Stimulated activated CD4-positive, alpha-beta T cell treated with anti-CD3 and anti-CD28 coated beads, TNF-alpha, amount 100 ng/mL, for 1 hour (primary cell): ENCODE measurements around the gene PLOD3.
A peak's percentile ranks its signal among the peaks of the same experiment; 100 is the strongest.

Experiments used
- DNase-seq, 3 donors: peaks; one replicate each; pipeline ENCODE4 v3.0.0-alpha.2; 2020; ENCODE audit warnings: low read depth in 3 of 3, low spot score in 1 of 3

The PLOD3 gene

DNA sequence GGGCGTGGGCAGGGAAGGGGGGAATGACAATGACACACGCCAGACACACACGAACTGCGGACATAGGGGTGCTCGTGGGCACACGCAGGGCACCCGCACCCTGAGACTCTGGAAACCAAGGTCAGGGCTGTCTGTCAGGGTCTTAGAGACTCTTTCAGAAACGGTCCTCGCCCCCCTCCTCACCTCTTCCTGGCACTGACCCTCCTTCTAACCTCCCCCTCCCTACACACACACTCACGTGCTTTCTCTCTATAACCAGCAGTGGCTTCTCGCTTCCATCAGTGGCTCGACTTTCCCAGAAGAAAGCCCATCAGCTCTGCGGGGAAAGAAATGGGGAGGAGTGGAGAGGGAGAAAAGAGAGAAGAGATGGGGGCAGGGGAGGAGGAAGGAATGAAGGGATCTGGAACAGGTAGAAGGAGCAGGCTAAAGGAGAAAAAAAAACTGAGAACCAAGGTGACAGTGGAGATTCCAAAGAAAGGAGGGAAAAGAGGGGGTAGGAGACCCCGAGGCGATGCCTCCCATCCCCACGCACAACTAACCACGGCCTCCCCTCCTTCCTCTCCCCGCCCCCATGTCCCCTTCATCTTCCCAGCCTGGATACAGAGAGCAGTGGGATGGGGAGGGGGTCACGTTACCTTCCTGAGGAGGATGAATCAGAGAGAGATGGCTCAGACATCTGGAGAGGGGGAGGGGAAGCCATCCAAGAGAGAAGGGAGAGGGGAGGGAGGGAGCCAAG is 50.3 kb downstream of the PLOD3 start:
- DNase-seq = no peak

DNA sequence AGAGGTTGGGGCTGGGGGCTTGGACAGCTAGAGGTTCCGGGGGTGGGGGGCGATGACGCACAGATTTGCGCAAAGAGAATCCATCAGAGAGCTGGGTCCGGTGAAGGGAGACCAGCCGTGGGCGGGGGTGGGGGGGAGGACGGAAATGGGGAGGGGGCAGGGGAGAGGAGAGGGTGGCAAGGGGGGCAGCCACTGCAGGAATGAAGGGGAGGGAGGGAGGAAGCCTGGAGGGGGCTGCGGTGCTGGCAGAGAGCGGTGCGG is 50.8 kb downstream of the PLOD3 start:
- DNase-seq = no peak

DNA sequence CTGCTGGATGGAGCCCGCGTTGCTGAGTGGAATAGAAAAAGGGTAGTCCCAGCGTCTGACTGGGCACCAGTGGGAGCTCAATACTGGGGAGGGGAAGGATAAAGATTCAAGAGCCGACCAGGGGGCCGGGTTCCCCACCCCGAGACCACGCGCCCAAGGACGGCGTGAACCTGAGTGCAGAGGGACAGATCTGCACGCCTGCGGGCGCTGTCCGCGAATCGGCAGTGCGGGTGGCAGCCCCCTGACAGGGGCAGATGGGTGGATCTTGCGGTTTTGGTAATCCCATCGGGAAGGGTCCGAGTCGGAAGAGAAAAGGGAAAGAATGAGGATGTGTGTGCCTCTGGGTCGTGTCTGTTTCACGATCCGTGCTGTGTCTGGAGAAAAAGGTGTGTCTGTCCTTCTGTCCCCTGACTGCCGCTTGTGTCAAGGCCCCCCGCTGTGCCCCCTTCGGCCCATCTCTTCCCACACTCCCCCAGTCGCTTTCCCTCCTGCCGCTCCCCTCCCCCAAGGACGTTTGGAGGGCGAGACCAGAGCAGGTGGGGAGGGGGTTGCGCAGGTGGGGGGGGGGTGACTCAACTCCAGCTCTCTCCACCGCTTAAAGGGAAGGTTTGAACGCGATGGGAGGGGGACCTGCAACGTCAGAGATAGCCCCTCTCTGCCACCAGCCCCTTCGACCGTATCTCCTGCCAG is 51.3 kb downstream of the PLOD3 start:
- DNase-seq = no peak

DNA sequence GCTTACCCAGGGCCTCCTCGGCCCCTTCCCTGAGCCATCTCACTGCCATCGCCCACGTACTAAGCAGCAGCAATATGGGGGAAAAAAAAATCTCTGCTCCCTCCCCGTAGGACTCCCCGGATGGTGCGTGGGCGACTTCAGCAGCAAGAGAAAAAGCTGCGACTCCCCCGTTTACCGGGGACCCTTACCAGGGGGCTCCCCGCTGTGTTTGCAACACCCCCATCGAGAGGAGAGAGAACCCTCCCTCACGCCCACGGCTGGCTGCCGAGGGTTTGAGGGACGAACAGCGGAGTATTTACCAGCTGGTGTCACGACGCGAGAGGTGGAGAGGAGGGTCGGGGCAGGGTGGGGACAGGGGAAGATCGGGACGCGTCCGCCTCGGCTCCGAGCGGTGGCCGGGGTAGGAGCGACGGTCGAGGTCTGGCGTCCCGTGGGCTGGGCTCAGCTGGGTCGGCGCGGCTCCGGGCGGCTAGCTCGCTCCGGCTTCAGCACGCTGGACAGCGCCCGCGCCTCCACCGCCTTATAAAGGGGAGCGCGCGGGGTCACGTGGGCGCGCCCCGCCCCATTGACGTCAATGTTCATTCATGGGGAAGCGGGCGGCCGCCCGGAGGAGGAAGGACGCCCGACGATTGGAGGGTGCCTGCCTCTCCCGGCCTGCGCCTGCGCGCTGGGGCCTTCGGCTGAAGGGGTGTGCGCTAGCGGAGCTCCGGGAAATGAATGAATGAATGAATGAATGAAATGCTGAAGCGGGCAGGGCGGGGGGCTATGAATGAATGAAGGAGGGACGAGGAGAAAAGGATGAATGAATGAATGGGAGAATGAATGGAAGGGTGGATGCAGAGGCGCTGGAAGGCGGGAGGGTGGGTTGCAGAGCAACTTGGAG is 52.1 kb downstream of the PLOD3 start, which contains the start of gene VGF:
VGF (minus strand) TSS at position 495 of the 883 bp plus-strand sequence. CDS start 726 bp downstream, outside the sequence.
- peak; percentile 73 to 83 (median 79) for DNase-seq

DNA sequence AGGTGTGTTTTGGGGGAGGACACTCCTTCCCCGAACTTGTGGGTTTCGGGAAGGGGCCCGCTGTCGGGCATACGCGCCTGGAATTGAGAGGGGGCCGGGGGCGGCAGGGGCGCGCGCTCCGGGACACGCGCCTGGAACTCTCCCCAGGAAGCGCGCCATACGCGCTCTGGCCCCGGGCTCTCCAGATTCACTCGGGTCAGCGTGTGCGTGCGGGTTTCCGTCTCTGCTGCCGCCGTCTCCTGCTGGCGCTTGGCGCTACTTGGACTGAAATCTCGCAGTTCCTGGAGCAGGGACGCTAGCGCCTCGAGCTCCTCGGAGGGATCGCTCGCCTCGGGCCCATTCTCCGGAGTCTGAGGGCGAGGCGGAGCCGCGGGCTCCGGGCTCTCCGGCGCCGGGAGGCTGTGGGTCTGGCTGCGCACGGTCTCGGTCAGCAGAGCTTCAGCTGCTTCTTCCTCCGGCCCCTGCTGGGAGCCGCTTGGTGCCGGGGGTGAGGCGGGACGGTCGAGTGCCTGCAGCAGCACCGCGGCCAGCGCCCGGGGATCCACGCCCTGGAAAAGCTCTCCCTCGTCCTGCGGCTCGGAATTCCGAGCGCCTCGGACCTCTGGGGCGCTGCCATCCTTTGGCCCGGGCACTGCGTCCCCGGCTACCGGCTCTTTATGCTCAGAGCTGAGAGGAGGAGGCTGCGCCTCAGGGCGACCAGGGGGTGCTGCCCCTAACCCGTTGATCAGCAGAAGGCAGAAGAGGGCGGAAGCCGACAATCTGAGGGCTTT is 53.1 kb downstream of the PLOD3 start:
- DNase-seq = no peak

DNA sequence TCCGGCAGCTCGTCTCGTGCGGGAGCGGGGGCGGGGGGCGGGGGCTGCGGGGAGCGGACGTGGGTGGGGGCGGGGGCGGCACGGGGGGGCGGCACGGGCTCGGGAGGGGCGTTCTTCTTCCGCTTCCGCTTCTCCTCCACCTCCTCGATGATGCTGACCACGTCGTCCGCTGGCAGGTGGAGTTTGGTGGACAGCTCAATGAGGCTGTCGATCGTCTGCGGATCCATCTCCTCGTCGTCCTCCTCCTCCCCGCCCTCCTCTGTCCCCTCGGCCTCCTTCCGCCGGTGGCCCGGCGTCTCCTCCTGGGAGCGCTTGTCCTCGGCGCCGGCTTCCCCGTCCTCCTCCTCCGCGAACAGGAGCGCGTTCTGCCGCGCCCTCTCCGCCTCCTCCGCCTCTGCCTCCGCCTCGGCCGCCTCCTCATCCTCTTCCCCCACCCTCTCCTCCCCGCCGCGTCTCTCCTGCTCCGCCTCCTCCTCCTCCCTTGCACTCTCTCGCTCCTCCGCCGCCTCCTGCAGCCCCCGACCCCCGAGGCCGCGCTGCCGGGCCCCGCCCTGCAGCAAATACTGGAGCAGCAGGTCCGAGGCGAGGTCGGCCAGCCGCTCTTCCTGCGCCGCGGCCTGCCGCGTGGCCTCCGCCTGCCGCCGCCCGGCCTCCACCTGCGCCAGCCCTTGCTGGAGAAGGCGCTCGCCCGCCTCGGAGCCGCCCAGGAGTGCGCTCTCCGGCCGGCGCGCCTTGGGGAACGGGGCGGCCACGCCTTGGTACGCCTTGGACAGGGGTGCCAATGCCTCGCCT is 53.9 kb downstream of the PLOD3 start:
- DNase-seq = no peak

DNA sequence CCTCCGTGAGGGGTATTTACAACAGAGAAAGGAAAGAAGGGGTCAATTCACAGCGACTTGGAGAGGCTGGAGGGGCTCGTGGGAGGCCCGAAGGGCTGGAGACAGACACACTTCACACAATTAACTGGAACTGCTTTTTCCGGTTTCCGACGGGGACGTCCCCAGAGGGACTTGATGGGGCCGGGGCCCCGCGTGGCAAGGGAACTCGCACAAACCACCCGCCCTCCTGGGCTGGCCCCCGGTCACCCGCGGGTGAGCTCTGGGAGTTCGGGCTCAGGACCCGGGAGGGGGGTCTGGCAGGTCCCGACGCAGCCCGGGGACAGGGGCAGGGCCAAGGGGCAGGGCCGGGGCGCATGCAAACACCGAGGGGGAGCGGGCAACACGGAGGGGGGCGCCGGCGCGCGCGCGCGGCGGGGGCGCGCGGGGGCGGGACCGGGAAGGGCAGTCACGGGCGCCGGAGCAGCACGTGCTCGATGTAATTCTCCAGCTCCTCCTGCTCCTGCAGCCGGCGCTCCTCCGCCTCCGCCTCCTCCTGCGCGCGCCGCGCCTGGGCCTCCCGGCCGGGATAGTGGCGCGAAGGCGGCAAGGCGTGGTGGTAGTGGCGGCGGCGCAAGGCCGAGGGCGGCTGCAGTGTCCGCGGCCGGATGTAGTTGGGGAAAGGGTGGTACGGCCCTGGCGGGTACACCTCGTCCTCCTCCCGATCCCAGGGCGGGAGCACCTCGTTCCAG is 54.7 kb downstream of the PLOD3 start:
- DNase-seq = no peak

DNA sequence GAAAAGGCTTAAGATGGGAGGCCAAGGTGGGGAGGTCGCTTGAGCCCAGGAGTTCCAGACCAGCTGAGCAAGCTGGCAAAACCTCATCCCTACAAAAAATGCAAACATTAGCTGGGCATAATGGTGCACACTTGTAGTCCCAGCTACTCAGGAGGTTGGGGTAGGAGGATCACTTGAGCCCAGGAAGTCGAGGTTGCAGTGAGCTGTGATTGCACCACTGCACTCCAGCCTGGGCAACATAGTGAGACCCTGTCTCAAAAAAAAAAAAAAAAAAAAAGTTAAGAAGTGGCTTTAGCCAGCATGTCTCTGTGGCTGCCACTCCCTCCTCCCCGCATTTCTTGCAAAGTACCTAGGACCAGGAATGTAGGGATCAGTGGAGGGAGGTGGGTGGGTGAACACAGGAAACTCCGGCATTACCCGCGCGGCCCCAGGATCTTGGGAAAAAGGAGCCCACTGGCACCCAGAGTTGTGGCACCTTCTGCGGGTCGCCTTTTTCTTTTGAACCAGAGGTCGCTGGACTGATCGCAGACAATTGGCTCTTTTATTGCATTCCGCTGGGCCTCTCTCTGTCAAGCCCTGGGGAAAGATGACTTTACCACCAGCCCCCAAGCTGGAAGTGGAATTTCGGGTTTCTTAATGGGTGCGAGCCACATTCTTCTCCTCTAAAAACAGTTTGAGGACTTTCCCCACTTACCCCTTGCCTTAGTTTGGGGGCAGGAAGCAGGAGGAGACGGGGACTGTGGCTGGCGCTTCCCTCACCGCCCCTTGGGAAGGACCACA is 55.5 kb downstream of the PLOD3 start:
- no peak for DNase-seq

DNA sequence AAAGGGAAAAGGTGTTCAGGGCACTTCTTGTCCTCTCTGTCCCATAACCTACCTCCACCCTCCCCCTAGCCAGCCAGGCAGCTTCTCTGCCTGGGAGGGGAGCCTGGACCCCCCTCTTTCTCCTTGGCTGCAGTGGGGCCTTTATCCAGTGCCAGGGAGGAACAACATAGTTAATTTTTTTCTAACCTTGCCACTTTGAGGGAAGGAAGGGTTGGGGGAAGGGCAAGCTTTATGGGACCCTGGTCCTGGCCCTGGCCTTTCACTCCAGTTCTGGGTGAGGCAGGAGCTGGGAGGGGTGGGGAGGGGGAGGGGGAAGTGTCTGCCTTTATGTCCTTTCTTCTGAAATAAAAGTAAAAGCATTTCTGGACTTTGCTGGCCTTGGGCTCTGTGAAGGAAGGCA is 56.5 kb downstream of the PLOD3 start:
- DNase-seq = no peak

DNA sequence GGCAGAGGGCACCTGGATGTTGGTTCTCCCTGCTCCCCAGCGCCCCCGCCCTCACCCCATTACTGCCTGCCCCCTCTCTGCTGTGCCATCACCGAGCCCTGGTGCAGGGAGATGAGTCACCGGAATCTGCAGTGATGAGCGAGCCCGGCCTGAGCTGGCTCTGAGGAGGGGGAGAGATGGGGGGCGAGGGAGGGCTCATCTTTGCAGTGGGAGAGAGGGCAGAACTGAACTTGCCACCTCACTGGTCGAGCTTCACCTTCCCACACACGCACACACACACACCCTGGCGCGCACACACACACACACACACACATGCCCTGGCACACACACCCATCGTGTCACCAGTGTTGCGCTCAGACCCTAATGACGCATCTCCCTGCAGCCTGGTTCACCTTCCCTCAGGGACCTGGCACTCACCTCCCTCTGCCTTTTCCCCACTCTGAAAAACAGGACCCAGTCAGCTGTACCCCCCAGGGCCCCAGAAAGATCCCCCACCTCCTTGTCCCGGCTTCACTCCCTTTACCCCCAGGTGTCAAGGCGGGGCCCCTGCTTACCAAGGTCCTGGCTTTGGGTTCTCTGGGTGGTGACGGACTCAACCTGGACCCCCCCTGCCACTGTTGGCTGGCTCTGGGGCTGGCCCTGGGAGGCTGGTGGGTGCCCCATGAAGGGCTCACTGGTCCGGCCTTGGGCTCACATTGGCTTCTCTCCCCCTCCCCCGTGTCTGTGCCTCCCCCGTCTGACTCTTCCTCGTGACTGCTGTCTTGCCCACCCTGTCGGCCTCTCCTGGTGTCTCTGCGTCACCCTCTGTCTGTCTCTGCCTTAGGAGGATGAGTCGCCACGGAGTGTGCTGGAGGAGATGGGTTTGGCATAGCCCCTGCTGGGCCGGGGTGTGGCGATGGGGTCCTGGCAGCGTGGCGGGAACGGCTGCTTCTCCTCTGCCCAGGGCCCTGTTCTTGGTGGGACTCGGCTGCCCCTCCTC is 57.4 kb downstream of the PLOD3 start:
- no peak for DNase-seq

DNA sequence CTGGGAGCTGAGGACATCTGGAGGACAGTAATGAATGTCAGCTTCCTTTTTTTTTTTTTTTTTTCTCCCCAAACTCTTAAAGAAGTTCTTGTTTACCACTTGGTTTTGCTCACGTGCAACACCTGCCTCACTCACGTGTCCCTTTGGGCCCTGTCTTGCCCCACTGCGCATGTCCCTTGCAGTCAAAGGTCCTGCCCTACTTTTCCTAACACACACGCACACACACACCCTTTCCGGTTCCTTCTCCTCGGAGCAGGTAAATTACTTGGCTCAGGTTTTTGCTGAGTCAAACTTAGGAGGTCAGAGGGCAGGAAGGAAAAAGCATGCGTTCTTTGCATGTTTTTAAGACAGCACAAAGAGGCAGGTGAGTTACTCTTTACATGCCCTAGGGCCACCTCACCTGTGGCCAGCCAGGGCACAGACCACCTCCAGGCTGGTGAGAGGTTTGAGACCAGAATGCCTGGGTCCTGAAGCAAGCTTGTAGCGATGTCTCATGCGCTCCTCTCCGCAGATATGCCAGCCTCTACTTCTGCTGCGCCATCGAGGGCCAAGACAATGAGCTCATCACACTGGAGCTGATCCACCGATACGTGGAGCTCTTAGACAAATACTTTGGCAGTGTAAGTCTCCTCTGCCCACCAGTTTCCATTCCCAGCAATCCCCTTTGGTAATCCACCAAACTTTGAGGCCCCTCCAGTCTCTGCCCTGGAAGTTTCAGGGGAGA is 60.4 kb downstream of the PLOD3 start:
- DNase-seq = no peak

DNA sequence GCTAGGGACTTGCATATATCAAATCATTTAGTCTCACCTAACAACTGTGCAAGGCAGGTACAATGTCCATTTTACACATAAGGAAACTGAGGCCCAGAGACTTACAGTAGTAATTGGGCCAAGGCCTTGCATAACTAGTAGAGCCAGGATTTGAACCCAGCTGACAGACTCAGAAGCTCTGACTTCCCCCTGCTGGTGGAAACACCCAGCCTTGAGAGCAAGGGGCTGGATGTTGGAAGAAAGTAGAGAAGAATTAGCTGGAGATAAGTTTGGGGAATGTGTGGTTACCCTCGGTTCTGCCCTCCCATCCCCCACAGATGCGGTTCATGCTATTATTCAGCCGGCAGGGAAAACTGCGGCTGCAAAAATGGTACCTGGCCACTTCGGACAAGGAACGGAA is 61.1 kb downstream of the PLOD3 start:
- no peak for DNase-seq
